ENCODE data around the gene PPP3CA.
"Not testable (repeated sequence)": the region's sequence is repeated elsewhere in the genome, so short reads cannot be mapped to it uniquely, and the experiment has no call there.

The PPP3CA gene

DNA sequence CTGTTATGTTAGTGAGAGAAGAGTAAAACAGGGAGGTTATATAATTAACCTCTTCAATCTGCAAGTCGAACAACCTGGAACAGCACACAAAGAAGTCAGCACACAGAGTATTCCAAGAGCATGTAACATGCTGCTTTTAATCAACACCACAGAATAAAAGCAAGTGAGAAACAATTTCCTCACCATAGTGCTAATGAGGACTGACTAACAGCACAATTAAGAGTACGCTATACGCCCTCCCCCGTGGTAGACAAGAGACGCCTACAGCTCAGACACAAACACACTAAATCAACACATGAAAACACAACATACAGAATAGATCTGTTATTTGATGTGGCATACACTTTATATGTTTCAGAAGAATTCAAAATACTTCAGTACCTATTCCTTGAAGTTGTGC is 103.0 kb downstream of the PPP3CA start:
- no peak for DNase-seq

DNA sequence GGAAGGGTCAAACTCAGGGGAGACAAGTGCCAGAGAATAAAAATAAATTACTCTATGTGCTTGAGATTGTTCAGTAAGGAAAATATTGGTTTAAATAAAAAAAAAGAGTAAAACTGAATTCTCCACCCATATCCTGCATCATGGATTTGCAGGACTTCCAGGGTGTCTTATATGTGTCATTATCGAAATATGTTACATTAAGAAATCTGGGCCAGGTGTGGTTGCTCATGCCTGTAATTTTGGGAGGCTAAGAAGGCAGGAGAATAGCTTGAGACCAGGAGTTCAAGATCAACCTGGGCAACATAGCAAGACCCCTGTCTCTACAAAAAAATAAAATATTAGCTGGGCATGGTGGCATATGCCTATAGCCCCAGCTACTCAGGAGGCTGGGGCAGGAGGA is 104.9 kb downstream of the PPP3CA start:
- no peak for DNase-seq

DNA sequence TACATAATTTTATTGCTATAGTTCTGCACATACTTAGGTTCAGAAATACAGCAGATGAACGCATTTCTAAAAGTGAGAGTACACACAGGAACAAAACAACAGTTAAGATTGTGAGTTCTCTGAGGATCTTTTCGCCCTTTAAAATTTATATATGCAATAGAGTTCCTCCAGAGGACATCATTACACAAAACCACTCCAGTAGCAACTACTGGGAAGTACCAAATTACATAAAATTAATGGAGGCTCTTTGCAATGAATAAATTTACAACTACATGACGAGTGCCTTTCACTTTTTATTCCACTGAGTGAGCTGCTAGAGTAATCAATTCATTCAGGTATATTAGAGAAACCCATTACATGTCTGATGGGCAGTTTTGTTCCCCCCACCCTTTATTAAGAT is 107.2 kb downstream of the PPP3CA start:
- DNase-seq: no peak

DNA sequence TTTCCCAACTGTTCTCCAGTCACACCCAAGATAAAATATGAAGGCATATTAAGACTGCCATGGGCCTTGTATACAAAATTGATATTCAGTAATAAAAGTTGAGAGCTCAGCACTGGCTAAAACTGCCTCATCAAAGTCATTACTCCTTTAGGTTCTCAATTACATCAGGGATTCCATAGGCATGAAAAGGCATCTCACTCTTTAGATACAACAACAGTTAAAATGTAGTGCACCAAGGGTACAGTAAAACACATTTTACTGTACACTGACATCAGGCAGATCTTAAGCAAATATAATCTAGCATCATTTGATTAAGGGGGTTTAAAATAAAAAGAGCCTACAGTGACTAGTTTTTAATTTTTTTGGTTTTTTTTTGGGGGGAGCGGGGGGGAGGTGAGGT is 107.7 kb downstream of the PPP3CA start:
- DNase-seq: no peak

DNA sequence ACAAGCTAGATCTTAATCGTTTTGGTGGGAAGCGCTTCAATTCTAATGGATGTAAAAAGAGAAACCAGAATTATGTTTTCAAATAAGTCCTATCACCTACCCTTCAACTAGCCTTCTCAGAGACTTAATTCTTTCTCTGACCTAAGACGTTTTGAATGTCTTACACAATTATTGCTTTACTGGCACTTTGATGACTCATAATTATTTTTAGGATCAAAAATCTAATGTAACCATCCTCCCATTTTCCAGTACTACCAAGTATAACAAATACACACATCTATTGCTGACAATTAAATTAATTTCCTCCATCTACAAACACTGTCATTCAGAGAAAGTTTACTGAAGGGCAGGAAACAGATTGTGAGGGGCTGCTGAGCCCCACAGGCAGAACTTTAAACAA is 108.6 kb downstream of the PPP3CA start:
- no peak for DNase-seq

DNA sequence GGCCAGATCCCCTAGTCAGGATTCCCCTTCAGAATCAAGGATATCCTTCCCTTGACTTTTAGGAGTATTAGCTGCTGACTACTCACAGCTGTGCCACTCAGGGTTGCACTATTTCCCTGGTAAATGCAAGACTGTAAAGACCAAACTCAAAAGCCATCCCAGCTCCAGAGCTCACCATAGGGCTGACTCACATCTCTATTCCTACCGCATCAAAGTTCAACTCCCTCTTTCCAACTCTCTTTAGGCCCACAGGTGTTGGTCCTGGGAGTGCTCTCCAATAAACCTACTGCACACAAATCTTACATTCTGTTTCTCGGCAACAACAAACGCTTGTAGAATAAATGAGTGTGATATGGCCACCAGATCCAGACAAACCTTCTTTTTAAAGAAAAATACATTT is 109.6 kb downstream of the PPP3CA start:
- DNase-seq: no peak

DNA sequence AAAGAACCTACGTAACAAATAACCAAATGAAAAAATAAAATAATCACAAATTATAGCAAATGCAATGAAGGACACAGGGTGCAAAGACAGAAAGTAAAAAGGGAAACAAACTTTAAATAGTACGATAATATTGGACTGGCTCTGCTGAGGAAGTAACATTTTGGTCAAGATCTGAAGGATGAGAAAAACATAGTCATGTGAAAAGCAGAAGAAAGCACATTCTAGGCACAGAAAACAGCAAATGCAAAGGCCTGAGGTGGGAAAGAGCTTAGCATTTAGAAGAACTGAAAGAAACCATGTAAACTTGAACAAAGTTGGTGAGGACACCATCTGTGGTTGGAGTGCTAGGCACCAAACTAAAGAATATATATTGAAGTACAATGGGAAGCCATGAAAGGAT is 111.2 kb downstream of the PPP3CA start:
- no peak for DNase-seq

DNA sequence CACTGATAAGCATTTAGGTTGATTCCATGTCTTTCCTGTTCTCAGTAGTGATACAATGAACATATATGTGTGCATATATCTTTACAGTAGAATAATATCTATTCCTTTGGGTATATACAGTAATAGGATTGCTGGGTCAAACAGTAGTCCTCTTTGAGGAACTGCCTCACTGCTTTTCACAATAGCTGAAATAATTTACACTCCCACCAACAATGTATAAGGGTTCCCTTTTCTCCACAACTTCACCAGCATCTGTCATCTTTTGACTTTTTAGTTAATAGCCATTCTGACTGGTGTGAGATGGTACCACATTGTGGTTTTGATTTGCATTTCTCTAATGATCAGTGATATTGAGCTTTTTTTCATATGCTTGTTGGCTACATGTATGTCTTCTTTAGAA is 113.2 kb downstream of the PPP3CA start:
- not testable (repeated sequence) for DNase-seq

DNA sequence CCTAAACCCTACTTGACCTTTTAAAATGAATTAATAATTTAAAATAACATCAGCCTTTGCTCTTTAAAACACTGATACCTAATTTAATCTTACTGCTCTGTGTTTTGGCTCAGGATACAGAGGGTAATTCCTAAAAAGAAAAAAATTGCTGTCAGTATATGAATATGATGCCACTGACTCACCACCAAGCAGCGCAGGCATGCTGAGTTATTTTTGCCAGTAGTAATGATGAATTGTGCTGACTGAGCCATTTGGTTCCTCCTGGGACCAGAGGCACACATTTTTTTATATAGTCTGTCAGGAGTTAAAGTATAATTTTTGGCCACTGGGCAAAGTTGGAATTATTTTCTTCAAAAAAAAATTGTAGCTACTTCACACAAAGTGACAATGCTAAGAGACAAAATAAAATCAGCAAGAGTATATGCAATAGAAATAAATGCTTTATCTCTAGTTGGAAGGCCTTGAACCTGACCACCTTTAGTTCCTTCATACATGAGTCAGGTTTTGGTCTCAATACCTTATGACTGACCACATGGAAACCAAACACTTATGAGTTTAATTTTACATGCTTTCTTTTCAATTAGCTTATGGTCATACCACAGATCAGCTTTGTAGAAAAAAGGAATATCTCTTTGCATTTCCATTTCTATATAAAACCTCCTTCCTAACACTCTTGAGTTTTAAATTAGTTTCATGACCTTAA is 115.1 kb downstream of the PPP3CA start:
- DNase-seq: no peak

DNA sequence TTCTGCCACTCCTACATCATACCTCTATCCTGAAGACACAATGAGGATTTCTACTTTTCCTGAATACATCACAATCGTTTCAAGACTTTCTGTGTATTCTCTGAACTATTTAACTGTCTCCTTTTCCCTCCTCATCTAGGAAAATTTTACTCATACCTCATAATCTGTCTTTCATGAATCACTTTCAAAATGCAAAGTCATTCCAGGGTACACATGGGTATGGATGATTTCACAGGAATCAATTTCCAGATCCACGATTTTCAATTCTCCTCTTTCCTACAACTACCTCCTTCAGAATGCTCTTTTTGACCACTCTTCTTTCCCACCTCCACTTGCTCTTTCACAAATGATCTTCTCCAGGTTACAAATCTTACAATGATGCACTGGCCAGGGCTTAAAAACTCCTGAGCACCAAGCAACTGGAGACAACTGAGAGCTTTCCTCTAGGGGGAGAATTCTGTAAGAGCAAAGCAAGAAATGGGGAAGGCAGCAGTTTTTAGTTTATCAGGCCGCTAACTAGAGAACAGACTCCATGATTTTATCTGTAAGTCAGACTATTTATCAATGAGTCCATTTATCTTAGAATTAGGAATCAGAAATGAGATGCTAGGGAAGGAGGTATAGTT is 116.4 kb downstream of the PPP3CA start:
- no peak for DNase-seq

DNA sequence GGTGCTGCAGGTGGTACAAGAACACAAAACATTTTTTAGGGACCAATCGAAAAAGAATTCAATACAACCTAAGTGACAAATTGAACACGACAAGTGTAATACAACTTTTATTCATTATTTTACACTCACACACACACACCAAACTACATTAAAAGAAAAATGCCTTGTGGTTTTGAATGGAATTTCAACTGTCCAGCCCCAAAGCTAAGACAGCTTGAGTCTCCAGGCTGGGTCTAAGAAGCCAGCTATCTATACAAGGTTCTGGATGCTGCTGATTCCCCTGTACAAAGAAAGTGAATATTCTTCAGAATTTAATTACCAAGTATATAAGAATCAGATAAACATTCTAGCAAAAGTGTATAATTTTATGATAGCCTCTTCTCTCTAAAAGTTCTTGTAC is 118.2 kb downstream of the PPP3CA start:
- DNase-seq: no peak

DNA sequence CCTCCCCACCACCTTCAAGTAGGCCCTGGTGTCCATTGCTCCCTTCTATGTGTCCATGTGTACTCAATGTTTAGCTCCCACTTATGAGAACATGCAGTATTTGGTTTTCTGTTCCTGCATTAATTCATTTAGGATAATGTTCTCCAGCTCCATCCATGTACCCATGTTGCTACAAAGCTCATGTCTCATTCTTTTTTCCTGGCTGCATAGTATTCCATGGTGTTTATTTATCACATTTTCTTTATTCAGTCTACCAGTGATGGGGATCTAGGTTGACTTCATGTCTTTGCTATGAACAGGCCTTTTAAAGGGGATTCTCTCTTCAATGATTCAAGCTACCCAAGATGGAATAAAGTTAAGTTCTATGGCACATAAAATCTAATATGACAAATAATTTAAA is 119.6 kb downstream of the PPP3CA start:
- no peak for DNase-seq

DNA sequence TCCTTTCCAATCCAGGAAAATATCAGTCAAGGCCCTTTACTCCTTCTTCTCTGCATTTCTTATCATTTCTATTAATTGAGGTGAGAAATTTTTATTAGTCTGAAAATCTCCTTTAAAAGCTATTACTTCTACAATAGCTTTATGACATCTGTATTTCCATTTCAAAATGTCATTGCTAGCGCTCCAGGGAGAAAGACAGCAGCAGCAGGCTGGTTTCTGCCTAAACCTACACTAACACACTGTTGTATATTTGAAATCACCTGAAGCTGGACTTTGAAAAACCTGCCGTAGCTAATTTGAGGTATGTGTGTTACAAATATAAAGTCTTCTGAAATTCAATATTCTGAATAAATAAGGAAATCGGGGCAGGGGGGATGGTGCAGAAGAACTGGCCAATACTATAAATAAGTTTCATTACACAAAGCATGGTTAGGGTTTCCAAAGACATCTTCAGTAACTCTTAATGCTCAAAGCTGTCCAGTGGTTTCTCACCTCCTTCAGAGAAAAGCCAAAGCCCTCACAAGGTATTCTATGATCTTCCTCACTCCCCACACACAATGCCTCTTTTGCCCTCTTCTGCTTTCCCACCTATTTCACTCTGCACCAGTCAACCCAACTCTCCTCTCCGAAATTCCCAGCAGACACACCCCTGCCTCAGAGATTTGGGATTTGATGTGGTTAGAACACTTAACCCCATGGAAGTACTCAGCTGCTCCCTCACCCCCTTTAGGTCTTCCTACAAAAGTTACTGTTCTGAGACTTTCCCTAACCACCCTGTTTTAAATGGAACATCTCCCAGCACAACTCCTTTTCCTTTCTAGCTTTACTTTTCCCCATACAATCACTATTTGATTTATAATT is 122.7 kb downstream of the PPP3CA start:
- no peak for DNase-seq

DNA sequence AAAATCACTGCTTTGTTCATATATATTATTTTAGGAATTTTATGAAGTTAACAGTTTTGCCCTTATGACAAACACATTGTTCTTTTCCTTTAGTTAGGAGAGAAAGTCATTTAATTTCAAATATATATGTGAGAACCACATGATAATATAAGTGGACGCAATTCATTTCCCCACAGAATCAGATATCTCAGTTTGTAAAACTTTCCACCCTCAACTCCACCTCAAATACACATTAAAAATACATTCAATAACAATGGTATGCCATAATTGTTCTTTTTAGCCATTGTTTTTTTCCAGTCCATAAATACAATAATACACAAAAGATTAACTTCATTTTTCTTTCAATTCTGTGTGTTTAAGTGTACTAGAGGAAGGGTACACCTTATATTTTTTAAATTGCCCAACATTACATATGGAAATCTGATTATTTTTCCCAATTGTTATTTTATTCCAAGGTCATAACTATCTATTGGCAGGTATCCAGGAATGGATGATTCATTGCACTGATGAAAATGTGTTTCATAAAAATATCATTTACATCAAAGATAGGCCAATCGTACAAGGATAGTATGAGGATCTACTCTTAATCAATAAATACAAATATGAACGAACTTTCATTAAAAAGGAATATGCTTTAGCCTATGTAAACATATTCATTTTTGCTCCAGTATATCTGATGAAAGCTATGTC is 125.0 kb downstream of the PPP3CA start:
- DNase-seq: no peak

DNA sequence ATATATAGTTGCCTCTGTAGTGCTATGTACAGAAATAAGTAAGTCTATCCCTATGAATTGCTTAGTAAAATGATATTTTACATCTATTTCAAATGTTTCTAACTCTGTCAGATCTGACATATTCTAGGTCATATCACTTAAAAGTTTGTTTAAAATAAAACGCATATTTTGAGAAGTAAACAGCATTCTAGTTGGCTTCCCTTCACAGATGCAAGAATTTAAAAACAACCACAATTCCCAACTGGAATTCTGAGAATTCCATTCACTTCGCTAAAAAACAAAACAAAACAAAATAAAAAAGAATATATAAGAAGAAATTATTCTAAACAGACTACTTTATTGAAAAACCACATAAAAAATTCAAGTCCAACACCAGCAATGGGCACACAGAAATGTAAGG is 126.0 kb downstream of the PPP3CA start:
- no peak for DNase-seq

DNA sequence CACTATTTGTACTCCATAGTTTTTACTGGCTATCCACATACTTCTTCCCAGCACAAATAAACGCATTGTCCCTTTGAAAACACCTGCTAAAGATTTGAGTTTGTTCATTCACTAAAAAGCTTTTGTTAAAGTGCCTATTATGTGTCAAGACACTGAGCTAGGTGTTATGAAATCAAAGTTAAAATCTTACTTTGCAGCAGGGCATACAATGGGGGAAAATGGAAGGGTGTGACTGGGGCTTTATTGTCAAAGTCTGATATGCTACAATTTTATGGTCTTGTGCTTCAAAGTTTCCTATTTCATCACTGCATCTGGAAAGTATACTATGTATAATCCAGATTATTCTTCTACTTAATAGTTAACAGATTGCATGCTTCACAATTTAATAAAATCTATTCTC is 128.4 kb downstream of the PPP3CA start:
- DNase-seq: no peak

DNA sequence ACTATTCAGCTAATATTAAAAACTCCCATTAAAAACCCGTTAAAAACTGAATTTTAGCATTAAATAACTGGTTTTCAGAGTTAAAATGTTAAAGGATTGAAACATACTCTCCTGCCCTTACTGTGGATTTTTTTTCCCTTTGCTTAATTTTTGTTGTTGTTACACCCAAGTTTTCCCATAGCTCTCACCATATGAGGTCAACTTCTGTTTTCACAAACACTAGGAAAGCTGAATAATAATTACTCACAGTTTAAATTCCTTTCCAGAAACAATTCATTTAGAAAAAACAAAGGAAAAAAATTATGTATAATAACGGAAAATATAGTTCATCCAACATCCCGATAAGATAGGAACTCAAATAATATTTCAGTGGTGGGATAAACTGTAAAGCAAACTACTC is 129.0 kb downstream of the PPP3CA start:
- DNase-seq: no peak

DNA sequence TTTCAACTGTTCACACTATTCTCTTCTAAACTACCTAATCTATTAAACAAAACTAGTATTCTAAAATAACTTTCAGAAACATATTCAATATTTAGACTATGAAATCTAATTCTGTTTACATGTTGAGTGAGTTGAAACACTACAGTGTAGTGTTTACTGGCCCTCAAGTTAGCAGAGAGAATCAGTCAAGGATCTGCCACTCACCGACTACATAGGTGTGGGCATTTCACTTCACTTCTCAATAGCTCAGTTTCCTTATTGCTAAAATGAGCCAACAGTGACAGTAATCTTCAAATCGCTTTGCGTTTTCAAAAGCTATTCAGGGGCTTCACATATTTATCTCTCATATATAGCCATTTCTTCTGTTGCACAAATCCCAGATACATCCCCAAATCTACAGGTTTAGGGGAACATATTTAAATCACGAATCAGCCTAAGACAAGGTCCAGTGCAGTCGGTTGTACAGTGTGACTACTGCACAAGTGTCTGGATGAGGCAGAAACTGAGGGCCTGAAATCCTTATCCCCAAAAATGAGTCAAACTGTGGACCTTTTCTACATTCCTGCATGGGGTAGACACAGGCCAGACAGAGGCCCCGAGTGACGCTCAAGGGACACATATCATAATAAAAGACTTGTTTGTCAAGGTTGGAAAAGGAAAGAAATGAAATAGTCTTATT is 129.8 kb downstream of the PPP3CA start:
- DNase-seq: no peak

DNA sequence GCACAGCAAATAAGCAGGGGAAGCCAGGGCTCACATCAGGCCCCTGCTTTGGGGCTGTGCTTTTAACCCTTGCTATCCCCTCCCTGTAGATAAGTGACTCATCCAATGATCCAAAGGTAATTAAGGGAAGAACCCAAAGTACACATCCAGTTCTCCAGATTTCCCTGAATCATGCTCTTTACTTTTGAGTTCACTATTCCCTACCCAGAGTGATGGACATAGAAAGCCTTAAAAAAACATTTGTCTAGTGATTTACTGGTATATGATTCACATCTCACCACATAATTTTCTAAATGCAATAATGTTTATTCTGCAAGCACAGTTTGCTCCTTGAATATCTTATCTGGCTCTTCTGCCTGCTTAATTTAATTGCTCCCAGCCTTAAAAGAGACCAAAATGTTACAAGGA is 136.2 kb downstream of the PPP3CA start:
- DNase-seq: no peak

DNA sequence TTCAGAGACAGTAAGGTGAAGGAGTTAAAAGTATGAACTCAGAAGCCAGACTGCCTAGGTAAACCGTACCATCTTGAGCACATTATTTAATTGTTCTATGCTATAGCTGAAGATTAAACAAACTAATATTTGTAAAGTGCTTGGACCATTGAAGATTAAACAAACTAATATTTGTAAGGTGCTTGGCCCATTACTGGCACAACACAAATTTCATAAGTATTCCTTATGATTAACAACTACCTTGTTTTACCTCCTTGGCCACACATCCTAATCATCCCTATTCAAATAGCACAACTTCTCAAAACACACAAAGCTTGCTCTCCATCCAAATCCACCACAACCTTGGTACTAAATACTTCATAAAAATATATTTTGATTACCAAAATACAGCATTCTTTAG is 137.0 kb downstream of the PPP3CA start:
- no peak for DNase-seq

DNA sequence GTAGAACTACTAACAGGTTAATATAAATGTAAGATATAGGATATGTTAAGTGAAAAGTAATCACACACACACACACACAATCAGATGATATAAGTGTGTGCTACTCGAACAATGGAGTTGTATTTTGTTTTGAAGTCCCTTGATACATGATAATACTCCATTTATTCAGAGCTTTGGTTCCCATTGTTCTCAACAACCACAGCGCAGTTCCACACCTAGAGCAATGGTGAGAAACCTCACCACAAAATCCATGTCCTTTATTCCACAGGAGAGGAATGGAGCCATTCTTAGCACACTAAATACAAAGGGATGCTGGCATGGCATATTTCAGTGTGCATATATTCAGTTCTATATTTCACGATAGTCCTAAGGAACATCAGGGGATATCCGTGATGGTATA is 139.2 kb downstream of the PPP3CA start:
- no peak for DNase-seq

DNA sequence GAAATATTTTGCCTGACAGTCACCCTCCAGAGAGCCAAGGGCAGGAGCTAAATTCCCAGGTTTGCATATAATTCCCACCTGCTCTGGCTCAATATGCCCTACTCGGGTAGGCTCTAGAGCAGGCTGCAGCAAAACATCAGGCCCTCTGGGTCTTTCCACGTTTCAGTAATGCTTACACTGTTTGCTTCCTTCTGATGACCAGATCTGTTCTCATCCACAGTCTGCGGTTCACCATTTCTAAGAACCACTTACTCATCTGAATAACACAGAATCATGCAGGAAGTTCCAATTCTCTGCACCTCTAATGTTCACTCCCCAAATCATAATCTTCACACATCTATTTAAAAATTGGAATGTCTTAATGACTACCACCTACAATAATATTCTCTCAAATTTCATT is 141.4 kb downstream of the PPP3CA start:
- no peak for DNase-seq

DNA sequence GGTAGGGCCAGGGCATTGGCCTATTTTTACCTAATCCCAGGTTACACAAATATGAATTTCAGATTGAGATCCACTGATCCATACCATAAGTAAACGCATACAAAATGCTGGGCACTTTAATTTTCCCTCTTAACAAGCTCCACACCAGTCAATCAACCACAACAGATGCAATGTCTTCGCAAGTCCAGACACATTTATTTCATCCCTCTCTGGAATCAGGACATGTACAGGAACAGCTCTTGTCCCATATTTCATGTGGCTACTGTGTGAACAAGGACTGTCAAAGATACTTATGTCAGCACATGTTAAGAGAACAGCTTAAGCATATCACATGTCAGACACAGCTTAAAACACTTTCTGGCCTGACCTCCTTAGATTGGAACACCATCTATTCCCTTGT is 145.9 kb downstream of the PPP3CA start:
- peak; percentile 41 for DNase-seq

Data from NCI-H510A treated with DMSO at 0.1 percent for 48 hours (cell line).